Fibroblast of mammary gland (primary cell): ENCODE measurements around the gene ERI3.

Experiments used
- DNase-seq: peaks from one replicate; pipeline ENCODE4 v3.0.0-alpha.2; 2010; ENCODE audit warnings: low read depth
- H3K4me3 ChIP-seq: 2 replicates; pipeline ENCODE4 v1.5.1; 2011; ENCODE audit warnings: low read depth, mild to moderate bottlenecking, low read length, moderate library complexity; ENCODE audit not compliant: control insufficient read depth
- CTCF ChIP-seq: conservative IDR thresholded peaks from 2 replicates; pipeline ENCODE4 v1.5.1; 2011; ENCODE audit warnings: low read depth, low read length, inconsistent platforms; ENCODE audit not compliant: control insufficient read depth, insufficient read depth

Gene ERI3

GRCh38 chr1:44281962-44282703 lies 72.9 kb downstream of the ERI3 start:
- DNase-seq: no peak
- TF ChIP-seq CTCF: no peak
- H3K4me3 ChIP-seq: no peak overlapping the region

- no peak overlapping the region for H3K4me3 ChIP-seq
- DNase-seq: peak; percentile 35
- TF ChIP-seq CTCF: no peak
Measured at GRCh38 chr1:44276901-44277300, 78.2 kb downstream of the ERI3 start.

- TF ChIP-seq CTCF: no peak
- no peak overlapping the region for H3K4me3 ChIP-seq
- DNase-seq: peak; percentile 41
Measured at GRCh38 chr1:44275991-44276405, 79.1 kb downstream of the ERI3 start.

- H3K4me3 ChIP-seq: no peak overlapping the region
- no peak for TF ChIP-seq CTCF
Measured at GRCh38 chr1:44275296-44275962, 79.6 kb downstream of the ERI3 start.

GRCh38 chr1:44273560-44274350 lies 81.3 kb downstream of the ERI3 start:
- no peak for TF ChIP-seq CTCF
- H3K4me3 ChIP-seq: no peak overlapping the region
- DNase-seq: no peak

More at GRCh38 chr1:44275296-44275962, 79.6 kb downstream of the ERI3 start:
- DNase-seq: no peak

- TF ChIP-seq CTCF: no peak
- no peak overlapping the region for H3K4me3 ChIP-seq
Measured at GRCh38 chr1:44272992-44273391, 82.1 kb downstream of the ERI3 start.

More at GRCh38 chr1:44272992-44273391, 82.1 kb downstream of the ERI3 start:
- no peak for DNase-seq
